GM10847 (cell line): Measurements from ENCODE around the gene INTS1.

Source experiments
- POLR2A ChIP-seq: IDR thresholded peaks from 2 replicates; pipeline ENCODE4 v1.6.1; 2011; ENCODE audit not compliant: insufficient read length; ENCODE audit errors: extremely low read depth

The INTS1 gene

DNA sequence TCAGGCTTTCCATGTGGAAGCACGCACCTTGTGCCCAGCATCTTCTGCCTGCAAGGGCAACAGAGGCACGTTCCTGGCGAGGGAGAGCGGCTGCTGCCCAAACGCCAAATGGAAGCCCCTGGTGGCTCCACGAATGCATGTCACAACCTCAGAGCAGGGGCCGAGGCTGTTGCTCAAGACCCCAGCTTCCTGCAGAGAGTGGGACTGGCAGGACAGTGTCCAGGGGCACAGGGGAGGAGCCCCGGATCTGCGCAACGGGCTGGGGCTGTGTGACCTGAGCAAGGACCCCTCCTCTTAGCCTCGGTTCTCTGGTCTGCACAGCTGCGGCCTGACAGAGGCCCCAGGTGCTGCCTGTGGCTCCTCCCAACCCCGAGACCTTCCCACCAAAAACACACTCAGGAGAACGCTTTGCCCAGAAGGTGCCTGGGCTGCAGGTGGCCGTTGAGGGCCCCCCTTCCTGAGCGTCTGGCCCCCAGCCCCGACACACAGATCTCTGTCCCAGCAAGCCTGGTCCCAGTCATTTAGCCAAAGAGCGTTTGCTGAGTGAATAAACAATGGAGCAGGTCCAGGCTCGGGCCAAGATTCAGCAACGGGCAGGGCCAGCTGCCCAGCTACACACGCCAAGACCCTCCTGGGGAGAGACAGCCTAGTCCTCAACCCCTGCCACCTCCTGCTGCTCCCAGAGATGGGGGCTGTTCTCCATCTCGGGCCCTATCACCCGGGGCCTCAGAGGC lies 46.1 kb downstream of the INTS1 start:
- no peak for TF ChIP-seq POLR2A

- TF ChIP-seq POLR2A = no peak
These were observed 46.9 kb downstream of the INTS1 start for GRCh38 chr7:1457059-1457948.

- no peak for TF ChIP-seq POLR2A
These were observed 48.2 kb downstream of the INTS1 start for GRCh38 chr7:1455955-1456354.

GRCh38 chr7:1455241-1455939 lies 48.8 kb downstream of the INTS1 start:
- TF ChIP-seq POLR2A = no peak

GRCh38 chr7:1454542-1454941 lies 49.6 kb downstream of the INTS1 start:
- TF ChIP-seq POLR2A = no peak

DNA sequence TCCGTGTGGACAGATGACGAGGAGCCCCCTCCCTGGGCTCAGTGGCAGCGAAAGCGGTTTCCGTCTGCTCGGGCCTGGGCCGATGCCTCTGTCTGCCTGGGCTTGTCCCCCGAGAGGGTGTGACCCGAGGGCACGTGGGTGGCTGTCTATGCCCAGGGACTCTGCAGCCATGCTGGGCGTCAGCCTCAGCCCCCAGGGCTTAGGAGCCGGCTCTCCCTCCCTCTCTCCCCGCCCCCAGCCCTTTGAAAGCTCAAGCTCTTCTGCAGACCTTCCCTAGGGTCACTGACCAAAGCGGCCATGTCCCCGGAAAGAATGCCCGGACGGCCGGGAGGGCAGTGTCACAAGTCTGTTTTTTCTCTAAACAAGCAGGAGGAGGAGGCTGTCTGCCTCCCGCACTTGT lies 52.0 kb downstream of the INTS1 start:
- no peak for TF ChIP-seq POLR2A

- no peak for TF ChIP-seq POLR2A
These were observed 53.2 kb downstream of the INTS1 start for GRCh38 chr7:1450987-1451386.

GRCh38 chr7:1450431-1450830 lies 53.8 kb downstream of the INTS1 start:
- TF ChIP-seq POLR2A = no peak

- no peak for TF ChIP-seq POLR2A
These were observed 54.2 kb downstream of the INTS1 start for GRCh38 chr7:1449951-1450350.

DNA sequence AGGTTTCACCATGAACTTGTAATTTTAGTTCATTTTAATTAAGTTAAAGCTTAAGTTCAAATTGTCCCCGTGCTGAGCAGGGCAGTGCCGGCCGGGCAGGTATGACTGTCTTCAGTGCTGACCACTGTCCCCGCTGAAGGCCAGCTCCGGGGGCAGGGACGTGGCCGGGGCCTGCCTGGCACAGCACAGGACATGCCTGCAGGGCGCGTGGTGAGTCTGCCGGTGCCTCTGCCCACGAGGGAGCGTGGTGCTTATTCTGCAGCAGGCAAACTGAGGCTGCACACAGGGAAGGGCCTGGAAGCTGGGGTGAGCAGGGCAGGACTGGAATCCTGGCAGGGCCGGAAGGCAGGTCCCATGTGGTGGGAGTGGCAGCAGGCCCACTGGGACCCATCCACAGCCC lies 54.7 kb downstream of the INTS1 start:
- no peak for TF ChIP-seq POLR2A

DNA sequence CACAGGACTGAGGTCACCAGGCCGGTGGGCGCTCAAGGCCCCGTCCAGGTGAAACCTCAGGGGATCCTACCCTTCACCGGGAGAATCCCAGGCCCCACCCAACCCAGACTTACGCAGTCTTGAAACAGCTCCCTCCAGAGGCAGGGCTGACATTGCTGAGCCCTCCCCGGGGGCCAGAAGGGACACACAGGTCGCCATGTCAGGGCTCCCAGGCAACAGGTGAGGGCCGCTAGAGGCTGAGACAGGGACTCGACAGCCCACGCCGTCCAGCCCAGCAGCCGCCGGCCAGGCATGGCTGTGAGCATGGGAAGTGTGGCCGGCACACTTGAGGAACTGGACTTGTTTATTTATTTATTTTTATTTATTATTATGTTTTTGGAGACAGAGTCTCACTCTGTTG lies 55.2 kb downstream of the INTS1 start:
- TF ChIP-seq POLR2A = no peak

DNA sequence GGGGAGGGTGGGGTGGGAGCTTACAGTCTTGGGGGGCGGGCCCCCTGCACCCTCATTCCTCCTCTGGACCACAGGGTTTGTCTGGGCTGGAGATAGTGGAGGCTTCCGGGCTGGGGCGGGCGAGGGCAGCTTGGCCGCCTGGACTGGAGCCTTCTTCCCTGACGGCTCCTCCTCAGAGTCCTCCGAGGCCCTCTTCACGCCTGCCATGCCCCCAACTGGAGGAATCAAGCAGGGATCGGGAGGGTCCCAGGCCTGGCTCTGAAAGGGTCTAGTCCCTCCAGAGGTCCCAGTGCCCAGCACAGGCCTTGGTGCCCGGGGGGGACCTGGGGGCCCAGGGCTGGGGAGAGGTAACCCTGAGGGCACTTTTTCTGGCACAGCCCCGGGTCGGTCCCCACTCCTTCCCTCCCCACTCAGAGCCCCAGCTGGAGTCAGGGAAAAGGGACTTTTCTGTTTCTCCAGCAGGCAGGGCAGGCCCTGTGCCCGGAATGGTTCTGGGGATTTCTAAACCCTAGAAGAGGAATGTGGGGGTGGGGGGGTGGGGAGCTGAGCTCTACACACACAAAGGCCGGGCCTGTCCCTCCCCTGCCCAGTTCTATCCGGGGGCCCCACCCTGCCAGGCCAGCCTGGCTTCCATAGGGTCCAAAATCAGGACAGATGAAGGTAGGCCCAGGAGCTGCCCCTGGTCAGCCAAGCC lies 56.5 kb downstream of the INTS1 start:
- no peak for TF ChIP-seq POLR2A

GRCh38 chr7:1447112-1447511 lies 57.1 kb downstream of the INTS1 start:
- no peak for TF ChIP-seq POLR2A

- TF ChIP-seq POLR2A = no peak
These were observed 57.6 kb downstream of the INTS1 start for GRCh38 chr7:1446620-1447032.

DNA sequence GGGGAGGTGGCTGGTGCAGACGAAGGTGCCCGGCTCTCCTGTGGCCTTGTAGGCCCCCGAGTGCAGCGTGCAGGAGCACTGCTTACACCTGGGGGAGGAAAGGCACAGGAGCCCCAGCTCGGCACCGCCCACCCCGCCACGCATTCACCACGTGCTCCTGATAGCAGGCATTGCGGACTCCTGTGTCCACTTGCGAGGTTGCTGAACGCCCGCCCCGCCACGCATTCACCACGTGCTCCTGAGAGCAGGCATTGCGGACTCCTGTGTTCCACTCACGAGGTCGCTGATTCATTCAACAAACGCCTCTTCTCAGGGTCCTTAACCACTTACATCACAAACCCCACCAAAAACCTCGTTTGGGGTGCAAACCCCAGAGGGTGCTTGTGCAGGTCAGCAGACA lies 58.8 kb downstream of the INTS1 start:
- no peak for TF ChIP-seq POLR2A
